PC-3 (cell line): ENCODE measurements around the gene CYP11A1. TPM values are rescaled to one million over a fixed set of nuclear protein-coding genes. Genes with fewer than 3 reads are reported as not detected.

Experiments
- ATAC-seq: fragments of 200-7000 bp; cut with Tn5 transposase; 2 replicates; pipeline ENCODE4 v1.9.1; 2020; ENCODE audit warnings: mild to moderate bottlenecking, moderate library complexity
- BruUV-seq: library from RNA; stranded (reverse); fragments of 400-500 nt; replicated peaks from 2 replicates; lab custom pipeline; 2021; lab: Mats Ljungman, UMichigan
- CTCF ChIA-PET: fragments of 300-600 bp; sonication (Branson Sonifier 250); formaldehyde crosslinking; loops from one replicate; lab custom pipeline; 2022; ENCODE audit warnings: antibody characterized with exemption; lab: Charles Lee
- POLR2A ChIA-PET: fragments of 300-600 bp; sonication (Branson Sonifier 250); formaldehyde crosslinking; loops from one replicate; lab custom pipeline; 2022; ENCODE audit warnings: antibody characterized with exemption; ENCODE audit not compliant: unreplicated experiment; lab: Charles Lee
- DNase-seq: peaks from one replicate; pipeline ENCODE4 v3.0.0-alpha.2; 2015
- H2AFZ ChIP-seq: fragments of 300-600 bp; sonication (generic); 2 replicates; pipeline ENCODE4 v1.6.0; 2016; ENCODE audit warnings: antibody characterized with exemption, low read length
- H3F3A ChIP-seq: fragments of 300-600 bp; sonication (generic); one replicate; pipeline ENCODE4 v1.6.0; 2017; ENCODE audit warnings: antibody characterized with exemption, low read length, control low read depth, mild to moderate bottlenecking; ENCODE audit not compliant: unreplicated experiment
- H3K27ac ChIP-seq: fragments of 300-600 bp; sonication (generic); 2 replicates; pipeline ENCODE4 v1.5.1; 2016; ENCODE audit warnings: mild to moderate bottlenecking, low read length
- H3K27me3 ChIP-seq: fragments of 300-600 bp; sonication (generic); 2 replicates; pipeline ENCODE4 v1.6.1; 2016; ENCODE audit warnings: low read length, mixed read lengths
- H3K36me3 ChIP-seq: fragments of 300-600 bp; sonication (generic); 2 replicates; pipeline ENCODE4 v1.6.1; 2016; ENCODE audit warnings: low read depth, mixed run types, low read length, mixed read lengths
- H3K4me1 ChIP-seq: fragments of 300-600 bp; sonication (generic); 2 replicates; pipeline ENCODE4 v1.5.1; 2016; ENCODE audit warnings: low read length; ENCODE audit not compliant: insufficient read depth
- H3K4me2 ChIP-seq: fragments of 300-600 bp; sonication (generic); 2 replicates; pipeline ENCODE4 v1.6.0; 2016; ENCODE audit warnings: low read length
- H3K4me3 ChIP-seq: fragments of 300-600 bp; sonication (generic); 2 replicates; pipeline ENCODE4 v1.5.1; 2016; ENCODE audit warnings: mild to moderate bottlenecking, low read length, mixed read lengths
- H3K79me2 ChIP-seq: fragments of 300-600 bp; sonication (generic); 2 replicates; pipeline ENCODE4 v1.6.1; 2017; ENCODE audit warnings: low read length, mixed read lengths
- H3K9ac ChIP-seq: fragments of 300-600 bp; sonication (generic); 2 replicates; pipeline ENCODE4 v1.6.0; 2016; ENCODE audit warnings: mild to moderate bottlenecking, low read length
- H3K9me2 ChIP-seq: fragments of 300-600 bp; sonication (generic); replicated peaks from 2 replicates; pipeline ENCODE4 v1.6.1; 2016; ENCODE audit warnings: mixed run types, low read length, mixed read lengths
- H3K9me3 ChIP-seq: fragments of 300-600 bp; sonication (generic); 2 replicates; pipeline ENCODE4 v1.6.1; 2016; ENCODE audit warnings: low read length, mixed read lengths
- H4K20me1 ChIP-seq: fragments of 300-600 bp; sonication (generic); 2 replicates; pipeline ENCODE4 v1.6.1; 2016; ENCODE audit warnings: low read length, mixed read lengths
- CTCF ChIP-seq: fragments of 300-600 bp; sonication (generic); conservative IDR thresholded peaks from 2 replicates; pipeline ENCODE4 v1.5.1; 2017; ENCODE audit warnings: antibody characterized with exemption, low read depth, mild to moderate bottlenecking, low read length
- EZH2 ChIP-seq: fragments of 300-600 bp; sonication (generic); IDR thresholded peaks from one replicate; pipeline ENCODE4 v1.6.1; 2017; ENCODE audit warnings: antibody characterized with exemption, mild to moderate bottlenecking, low read length; ENCODE audit not compliant: unreplicated experiment
- EZH2phosphoT487 ChIP-seq: fragments of 300-600 bp; sonication (generic); IDR thresholded peaks from 2 replicates; pipeline ENCODE4 v1.6.1; 2018; ENCODE audit warnings: mild to moderate bottlenecking, antibody characterized with exemption, low read length, borderline replicate concordance
- intact Hi-C: fragments of 100-400 bp; cut with micrococcal nuclease; formaldehyde crosslinking; loops from 2 replicates; pipeline ENCODE4 v1.9.0; 2023
- total RNA-seq: library from RNA; depleted of rRNA; stranded (reverse); fragments of >200 nt; gene quantifications from 2 replicates; pipeline ENCODE4 v1.2.3, GENCODE V29; 2014

CYP11A1 gene
- total RNA-seq, 1 experiment from 2014 or later = 0.18 TPM

- Histone ChIP-seq H3K4me1 (no peaks in the 10 kb centered on the region), H3K4me3 (no peak overlapping the region), H3K9me2 (no peaks in the 10 kb centered on the region), H3K4me2 (no peak overlapping the region), H3F3A (no peaks in the 10 kb centered on the region), H3K27me3 (peaks cover 14% of the 10 kb centered on the region; the same call in 1 of the 2 replicates), H3K27ac (no peak overlapping the region), H3K9me3 (no peaks in the 10 kb centered on the region), H2AFZ (no peak overlapping the region), H4K20me1 (no peaks in the 10 kb centered on the region), H3K36me3 (no peaks in the 10 kb centered on the region), H3K9ac (no peak overlapping the region), H3K79me2 (no peaks in the 10 kb centered on the region)
- DNase-seq (no peak), ATAC-seq (no peak)
- CTCF ChIA-PET = no interaction called here
- POLR2A ChIA-PET = no interaction called here
- TF ChIP-seq EZH2phosphoT487 (no peak), EZH2 (no peak), CTCF (no peak)
- intact Hi-C loops = no loop called here
- no TSS peak for BruUV-seq
These were observed 73.4 kb downstream of the CYP11A1 start for GRCh38 chr15:74294010-74294409.

GRCh38 chr15:74293021-74293810, 74.2 kb downstream of the CYP11A1 start:
- no peaks in the 10 kb centered on the region for H3K79me2 ChIP-seq
- H4K20me1 ChIP-seq = no peaks in the 10 kb centered on the region
- ChIA-PET CTCF (no interaction called here), POLR2A (no interaction called here)
- BruUV-seq = no TSS peak
- H3K27ac ChIP-seq = no peak overlapping the region
- no peak overlapping the region for H3K4me2 ChIP-seq
- no peaks in the 10 kb centered on the region for H3K4me1 ChIP-seq
- no peak for TF ChIP-seq EZH2
- TF ChIP-seq CTCF = no peak
- TF ChIP-seq EZH2phosphoT487 = no peak
- H3K9me2 ChIP-seq = no peaks in the 10 kb centered on the region
- no peak overlapping the region for H3K9ac ChIP-seq
- no peak for ATAC-seq
- H3K27me3 ChIP-seq = peaks cover 15% of the 10 kb centered on the region; the same call in 1 of the 2 replicates
- no peaks in the 10 kb centered on the region for H3K36me3 ChIP-seq
- intact Hi-C loops = no loop called here
- H3F3A ChIP-seq = no peaks in the 10 kb centered on the region
- no peaks in the 10 kb centered on the region for H3K9me3 ChIP-seq
- no peak for DNase-seq
- H3K4me3 ChIP-seq = no peak overlapping the region
- no peak overlapping the region for H2AFZ ChIP-seq
